Brain microvascular endothelial cell (primary cell): ENCODE results near the gene AATF.
"Not testable (repeated sequence)": the region's sequence is repeated elsewhere in the genome, so short reads cannot be mapped to it uniquely, and the experiment has no call there.

Experiments
- DNase-seq: peaks from one replicate; pipeline ENCODE4 v3.0.0-alpha.2; 2020
- H3K27ac ChIP-seq: fragments of 250-450 bp; sonication (Bioruptor Pico); 2 replicates; pipeline ENCODE4 v1.5.1; 2020; ENCODE audit warnings: mild to moderate bottlenecking, moderate library complexity
- H3K27me3 ChIP-seq: fragments of 250-450 bp; sonication (Bioruptor Pico); replicated peaks from 2 replicates; pipeline ENCODE4 v1.5.1; 2020; ENCODE audit warnings: mild to moderate bottlenecking
- H3K36me3 ChIP-seq: fragments of 250-450 bp; sonication (Bioruptor Pico); replicated peaks from 2 replicates; pipeline ENCODE4 v1.5.1; 2020; ENCODE audit warnings: mild to moderate bottlenecking
- H3K4me3 ChIP-seq: 2 replicates; pipeline ENCODE4 v1.5.1; 2011; ENCODE audit warnings: low read depth, mild to moderate bottlenecking, control low read depth, low read length, moderate library complexity
- CTCF ChIP-seq: IDR thresholded peaks from 2 replicates; pipeline ENCODE4 v1.5.1; 2011; ENCODE audit warnings: low read depth, mild to moderate bottlenecking, moderate library complexity, low read length, control low read depth, inconsistent platforms; ENCODE audit errors: missing control alignments
- in situ Hi-C: cut with HindIII; loops from 2 replicates; pipeline ENCODE4 v1.10.0; 2017; ENCODE audit warnings: low sequenced_read_pairs, low pct_ligation_motif_present

Gene AATF

GRCh38 chr17:37065486-37066321 is 117.0 kb downstream of the AATF start:
- Histone ChIP-seq H3K27ac (no peak overlapping the region), H3K27me3 (peaks cover 9% of the 10 kb centered on the region), H3K4me3 (no peak overlapping the region), H3K36me3 (no peaks in the 10 kb centered on the region)
- in situ Hi-C loops = no loop called here
- no peak for TF ChIP-seq CTCF
- DNase-seq = no peak

GRCh38 chr17:37066322-37067255 is 117.8 kb downstream of the AATF start:
- Histone ChIP-seq H3K4me3 (no peak overlapping the region), H3K27ac (no peak overlapping the region), H3K27me3 (peaks cover 9% of the 10 kb centered on the region), H3K36me3 (no peaks in the 10 kb centered on the region)
- no peak for DNase-seq
- in situ Hi-C loops = no loop called here
- TF ChIP-seq CTCF = no peak

- peak; percentile 80 for DNase-seq
- Histone ChIP-seq H3K4me3 (no peak overlapping the region), H3K27ac (no peak overlapping the region), H3K27me3 (peaks cover 9% of the 10 kb centered on the region), H3K36me3 (no peaks in the 10 kb centered on the region)
- TF ChIP-seq CTCF = no peak
- in situ Hi-C loops = no loop called here
Measured at GRCh38 chr17:37067555-37068111, 118.9 kb downstream of the AATF start.

- Histone ChIP-seq H3K4me3 (no peak overlapping the region), H3K36me3 (no peaks in the 10 kb centered on the region), H3K27ac (no peak overlapping the region), H3K27me3 (peaks cover 9% of the 10 kb centered on the region)
- no peak for TF ChIP-seq CTCF
- in situ Hi-C loops = no loop called here
- no peak for DNase-seq
Measured at GRCh38 chr17:37068266-37068665, 119.5 kb downstream of the AATF start.

GRCh38 chr17:37069087-37069486 is 120.3 kb downstream of the AATF start:
- DNase-seq = no peak
- in situ Hi-C loops = no loop called here
- no peaks in the 10 kb centered on the region for H3K36me3 ChIP-seq
- no peak overlapping the region for H3K4me3 ChIP-seq
- TF ChIP-seq CTCF = no peak
- H3K27me3 ChIP-seq = peaks cover 9% of the 10 kb centered on the region
- no peak overlapping the region for H3K27ac ChIP-seq

GRCh38 chr17:37073464-37073863 is 124.7 kb downstream of the AATF start:
- DNase-seq, H3K4me3 ChIP-seq, in situ Hi-C loops, H3K27ac ChIP-seq, H3K36me3 ChIP-seq, H3K27me3 ChIP-seq: not testable (repeated sequence)
